Measurements from ENCODE around the gene GAPT. TPM values are rescaled to one million over a fixed set of nuclear protein-coding genes. Genes with fewer than 3 reads are reported as not detected.

Gene GAPT
- polyA plus RNA-seq, 1 donor from 2014 or later = not detected

DNA sequence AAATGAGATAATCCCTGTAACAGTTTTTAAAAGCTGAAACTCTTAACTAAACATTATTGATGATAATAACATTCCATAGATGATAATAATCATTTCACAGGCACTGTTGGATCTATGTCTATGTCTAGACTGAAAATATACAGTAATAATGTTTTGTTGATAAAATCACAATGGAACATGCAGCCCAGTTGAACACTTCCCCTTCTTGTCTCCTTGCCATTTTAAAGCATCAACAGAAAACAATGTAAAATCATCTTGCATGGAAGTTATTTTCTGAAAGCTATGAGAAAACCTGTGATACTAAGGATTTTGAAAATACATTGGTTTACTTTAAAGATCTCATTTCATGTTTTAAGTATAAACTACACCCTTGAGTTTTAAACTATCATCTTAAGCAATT is 1.9 kb downstream of the GAPT start:
- H3K27me3 ChIP-seq (ENCODE audit: insufficient read depth, low read depth, low read length) = no peaks in the 10 kb centered on the region
- H2AFZ ChIP-seq (ENCODE audit: low read depth, low read length) = no peak overlapping the region
- TF ChIP-seq TAF1 (IDR thresholded peaks at IDR 0.05; ENCODE audit: low read depth) = no peak
- TF ChIP-seq, protein P1, sequence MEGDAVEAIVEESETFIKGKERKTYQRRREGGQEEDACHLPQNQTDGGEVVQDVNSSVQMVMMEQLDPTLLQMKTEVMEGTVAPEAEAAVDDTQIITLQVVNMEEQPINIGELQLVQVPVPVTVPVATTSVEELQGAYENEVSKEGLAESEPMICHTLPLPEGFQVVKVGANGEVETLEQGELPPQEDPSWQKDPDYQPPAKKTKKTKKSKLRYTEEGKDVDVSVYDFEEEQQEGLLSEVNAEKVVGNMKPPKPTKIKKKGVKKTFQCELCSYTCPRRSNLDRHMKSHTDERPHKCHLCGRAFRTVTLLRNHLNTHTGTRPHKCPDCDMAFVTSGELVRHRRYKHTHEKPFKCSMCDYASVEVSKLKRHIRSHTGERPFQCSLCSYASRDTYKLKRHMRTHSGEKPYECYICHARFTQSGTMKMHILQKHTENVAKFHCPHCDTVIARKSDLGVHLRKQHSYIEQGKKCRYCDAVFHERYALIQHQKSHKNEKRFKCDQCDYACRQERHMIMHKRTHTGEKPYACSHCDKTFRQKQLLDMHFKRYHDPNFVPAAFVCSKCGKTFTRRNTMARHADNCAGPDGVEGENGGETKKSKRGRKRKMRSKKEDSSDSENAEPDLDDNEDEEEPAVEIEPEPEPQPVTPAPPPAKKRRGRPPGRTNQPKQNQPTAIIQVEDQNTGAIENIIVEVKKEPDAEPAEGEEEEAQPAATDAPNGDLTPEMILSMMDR (IDR thresholded peaks at IDR 0.05; ENCODE audit: poor library complexity, severe bottlenecking) = no peak
- TF ChIP-seq, protein P2, sequence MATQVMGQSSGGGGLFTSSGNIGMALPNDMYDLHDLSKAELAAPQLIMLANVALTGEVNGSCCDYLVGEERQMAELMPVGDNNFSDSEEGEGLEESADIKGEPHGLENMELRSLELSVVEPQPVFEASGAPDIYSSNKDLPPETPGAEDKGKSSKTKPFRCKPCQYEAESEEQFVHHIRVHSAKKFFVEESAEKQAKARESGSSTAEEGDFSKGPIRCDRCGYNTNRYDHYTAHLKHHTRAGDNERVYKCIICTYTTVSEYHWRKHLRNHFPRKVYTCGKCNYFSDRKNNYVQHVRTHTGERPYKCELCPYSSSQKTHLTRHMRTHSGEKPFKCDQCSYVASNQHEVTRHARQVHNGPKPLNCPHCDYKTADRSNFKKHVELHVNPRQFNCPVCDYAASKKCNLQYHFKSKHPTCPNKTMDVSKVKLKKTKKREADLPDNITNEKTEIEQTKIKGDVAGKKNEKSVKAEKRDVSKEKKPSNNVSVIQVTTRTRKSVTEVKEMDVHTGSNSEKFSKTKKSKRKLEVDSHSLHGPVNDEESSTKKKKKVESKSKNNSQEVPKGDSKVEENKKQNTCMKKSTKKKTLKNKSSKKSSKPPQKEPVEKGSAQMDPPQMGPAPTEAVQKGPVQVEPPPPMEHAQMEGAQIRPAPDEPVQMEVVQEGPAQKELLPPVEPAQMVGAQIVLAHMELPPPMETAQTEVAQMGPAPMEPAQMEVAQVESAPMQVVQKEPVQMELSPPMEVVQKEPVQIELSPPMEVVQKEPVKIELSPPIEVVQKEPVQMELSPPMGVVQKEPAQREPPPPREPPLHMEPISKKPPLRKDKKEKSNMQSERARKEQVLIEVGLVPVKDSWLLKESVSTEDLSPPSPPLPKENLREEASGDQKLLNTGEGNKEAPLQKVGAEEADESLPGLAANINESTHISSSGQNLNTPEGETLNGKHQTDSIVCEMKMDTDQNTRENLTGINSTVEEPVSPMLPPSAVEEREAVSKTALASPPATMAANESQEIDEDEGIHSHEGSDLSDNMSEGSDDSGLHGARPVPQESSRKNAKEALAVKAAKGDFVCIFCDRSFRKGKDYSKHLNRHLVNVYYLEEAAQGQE (IDR thresholded peaks at IDR 0.05; ENCODE audit: borderline replicate concordance) = no peak
- no peak for TF ChIP-seq RAD21 (conservative IDR thresholded peaks at IDR 0.05)
- no peak for TF ChIP-seq POLR2AphosphoS5 (IDR thresholded peaks at IDR 0.05)
- no peak for TF ChIP-seq EZH2 (IDR thresholded peaks at IDR 0.05; ENCODE audit: borderline replicate concordance, insufficient read depth, low read length, poor library complexity, severe bottlenecking)
- no peak for TF ChIP-seq MXI1 (conservative IDR thresholded peaks at IDR 0.05; ENCODE audit: poor library complexity, severe bottlenecking)
- TF ChIP-seq EP300 (conservative IDR thresholded peaks at IDR 0.05; ENCODE audit: poor library complexity, severe bottlenecking) = no peak
- no peak for TF ChIP-seq SMC3 (conservative IDR thresholded peaks at IDR 0.05; ENCODE audit: poor library complexity)
- H3K4me3 ChIP-seq (ENCODE audit: low read length) = no peak overlapping the region
- no peak overlapping the region for H3K4me2 ChIP-seq (ENCODE audit: low read length)
- no peak overlapping the region for H3K9ac ChIP-seq (ENCODE audit: low read length)
- H3K27ac ChIP-seq (ENCODE audit: low read length) = no peak overlapping the region
- H3K36me3 ChIP-seq (ENCODE audit: insufficient read depth, low read length) = no peaks in the 10 kb centered on the region
- H4K20me1 ChIP-seq (ENCODE audit: insufficient read depth) = no peaks in the 10 kb centered on the region
- H3K9me2 ChIP-seq (ENCODE audit: insufficient read depth, low read length) = no peaks in the 10 kb centered on the region
- no peaks in the 10 kb centered on the region for H3F3A ChIP-seq (ENCODE audit: insufficient read depth, low read length, poor library complexity, severe bottlenecking)
- H3K9me3 ChIP-seq (ENCODE audit: low read length) = no peaks in the 10 kb centered on the region
- no peaks in the 10 kb centered on the region for H3K79me2 ChIP-seq (replicated peaks; ENCODE audit: insufficient read depth, low read length)

DNA sequence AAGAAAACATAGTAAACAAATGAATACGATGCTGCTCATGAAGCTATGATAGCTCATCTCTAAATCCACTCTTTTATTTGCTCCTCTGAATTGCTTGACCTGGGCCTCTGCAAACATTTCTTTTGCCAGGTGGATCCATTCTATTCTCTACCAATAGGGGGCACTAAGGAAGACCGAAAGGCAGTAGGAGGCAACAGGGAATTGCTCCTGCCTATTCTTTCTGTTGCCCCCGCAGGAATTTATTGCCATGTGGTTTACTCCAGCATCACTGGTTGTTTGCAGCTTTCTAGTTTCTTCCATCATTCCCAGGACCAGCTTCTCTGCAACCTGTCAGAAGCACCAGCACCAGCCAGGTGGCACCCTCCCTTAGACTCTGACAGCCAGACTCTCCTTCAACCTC is 5.3 kb downstream of the GAPT start:
- no peak overlapping the region for H2AFZ ChIP-seq (ENCODE audit: low read depth, low read length)

More for the DNA sequence above, 5.3 kb downstream of the GAPT start:
- Histone ChIP-seq H3K9me2 (ENCODE audit: insufficient read depth, low read length) (no peaks in the 10 kb centered on the region), H3K79me2 (replicated peaks; ENCODE audit: insufficient read depth, low read length) (no peaks in the 10 kb centered on the region), H3K4me3 (ENCODE audit: low read length) (no peak overlapping the region), H3F3A (ENCODE audit: insufficient read depth, low read length, poor library complexity, severe bottlenecking) (no peaks in the 10 kb centered on the region), H3K9ac (ENCODE audit: low read length) (no peak overlapping the region), H3K9me3 (ENCODE audit: low read length) (no peaks in the 10 kb centered on the region), H3K36me3 (ENCODE audit: insufficient read depth, low read length) (no peaks in the 10 kb centered on the region), H3K27ac (ENCODE audit: low read length) (no peak overlapping the region), H4K20me1 (ENCODE audit: insufficient read depth) (no peaks in the 10 kb centered on the region), H3K27me3 (ENCODE audit: insufficient read depth, low read depth, low read length) (no peaks in the 10 kb centered on the region), H3K4me2 (ENCODE audit: low read length) (no peak overlapping the region)
- TF ChIP-seq POLR2AphosphoS5 (IDR thresholded peaks at IDR 0.05) (no peak), SMC3 (conservative IDR thresholded peaks at IDR 0.05; ENCODE audit: poor library complexity) (no peak), RAD21 (conservative IDR thresholded peaks at IDR 0.05) (no peak), TAF1 (IDR thresholded peaks at IDR 0.05; ENCODE audit: low read depth) (no peak)
- TF ChIP-seq, protein P2 (IDR thresholded peaks at IDR 0.05; ENCODE audit: borderline replicate concordance) = no peak

Measured in neural cell (in vitro differentiated cells).